NCI-H1092 treated with DMSO at 0.1 percent for 48 hours (cell line): ENCODE measurements around the gene TNKS2.
"Not testable (repeated sequence)": the region's sequence is repeated elsewhere in the genome, so short reads cannot be mapped to it uniquely, and the experiment has no call there.

Source experiments
- DNase-seq: peaks from one replicate; lab custom pipeline; 2025; lab: John Stamatoyannopoulos, UW

TNKS2 gene

GRCh38 chr10:91796331-91797047 lies 1.7 kb upstream of the TNKS2 start:
- DNase-seq, result no peak

DNA sequence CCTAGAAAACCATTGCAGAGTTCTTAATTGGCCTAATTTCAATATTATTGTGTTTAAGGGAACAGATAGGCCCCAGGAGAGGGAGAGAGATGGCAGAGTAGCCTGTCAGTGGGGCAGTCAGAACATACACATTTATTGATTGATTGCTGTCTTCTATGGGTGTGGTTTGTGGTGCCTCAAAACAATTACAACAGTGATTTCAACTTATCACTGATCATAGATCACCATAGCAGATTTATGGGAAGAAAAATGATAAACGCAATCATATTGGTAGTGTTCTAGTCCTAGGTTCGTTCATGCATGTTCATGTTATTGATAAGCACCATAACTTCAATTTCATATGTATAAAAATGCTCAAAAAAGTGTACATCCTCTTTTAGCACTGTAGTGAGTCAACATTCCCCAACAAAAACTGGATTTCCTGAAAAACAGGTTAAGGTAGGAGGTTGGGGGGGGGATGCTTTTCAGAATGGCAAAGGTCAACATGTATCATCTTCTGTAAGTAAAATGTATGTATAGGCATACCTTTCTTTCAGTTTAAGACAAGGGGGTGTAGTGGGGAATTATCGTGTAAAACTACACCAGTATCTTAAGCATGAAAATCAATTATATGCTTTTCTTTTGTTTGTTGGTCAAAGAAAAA lies 1.1 kb upstream of the TNKS2 start:
- no peak for DNase-seq

GRCh38 chr10:91798649-91799611 lies 704 bp downstream of the TNKS2 start:
- DNase-seq, result no peak

DNA sequence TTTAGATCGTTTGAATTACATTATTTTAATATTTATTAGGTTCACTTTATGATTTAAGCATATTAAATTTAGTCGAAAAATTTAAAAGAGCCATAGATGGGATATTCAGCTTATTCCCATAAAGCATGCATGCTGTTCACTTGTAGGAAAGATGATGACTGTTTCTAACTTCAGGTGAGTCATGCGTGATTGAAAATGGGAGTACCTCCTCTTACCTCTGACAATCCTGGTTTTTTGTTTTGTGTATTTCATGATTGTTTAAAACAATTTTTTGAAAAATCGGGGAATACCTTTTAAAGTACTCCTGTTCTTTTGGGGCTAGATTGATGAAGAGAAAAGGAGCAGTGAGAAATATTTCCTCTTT lies 1.4 kb downstream of the TNKS2 start:
- DNase-seq, result no peak

- DNase-seq, result no peak
Measured at GRCh38 chr10:91800182-91800581, 2.0 kb downstream of the TNKS2 start.

DNA sequence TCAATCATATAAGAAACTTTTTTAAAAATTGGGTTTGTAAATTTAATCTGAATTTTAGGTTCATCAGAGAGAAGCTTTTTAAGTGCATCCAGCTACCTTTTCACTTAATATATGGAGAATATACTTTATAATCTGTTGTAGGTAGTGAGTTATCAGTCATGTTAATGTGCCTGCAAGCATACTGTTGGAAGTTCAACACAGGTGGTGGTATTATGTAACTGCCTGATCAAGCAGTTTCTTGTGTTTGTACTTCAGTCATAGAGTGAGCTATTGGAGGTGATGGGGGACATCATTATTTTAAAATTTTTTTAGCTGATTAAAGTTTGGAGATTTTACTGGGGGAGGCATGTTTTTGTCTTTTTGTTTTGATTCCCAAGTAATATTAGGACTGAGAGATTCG lies 2.5 kb downstream of the TNKS2 start:
- DNase-seq, result no peak

- DNase-seq, result no peak
Measured at GRCh38 chr10:91803386-91804125, 5.3 kb downstream of the TNKS2 start.

DNA sequence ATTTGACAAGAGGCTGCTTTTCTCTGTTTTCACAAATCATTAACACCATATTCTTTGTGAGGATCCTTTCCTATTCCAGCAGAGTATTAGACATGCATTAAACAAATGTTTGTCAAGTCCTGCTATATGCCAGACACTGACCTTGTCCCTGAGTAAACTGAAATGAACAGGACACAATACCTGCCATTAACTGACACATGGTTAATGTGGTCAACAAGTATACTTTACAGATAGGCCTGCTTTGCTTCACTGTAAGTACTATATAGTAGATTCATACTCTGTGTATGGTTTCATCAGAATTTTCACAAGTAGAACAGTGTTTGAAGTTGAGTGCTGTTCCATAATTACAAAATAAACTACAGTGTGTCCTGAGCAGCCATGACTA lies 5.9 kb downstream of the TNKS2 start:
- DNase-seq, result no peak

DNA sequence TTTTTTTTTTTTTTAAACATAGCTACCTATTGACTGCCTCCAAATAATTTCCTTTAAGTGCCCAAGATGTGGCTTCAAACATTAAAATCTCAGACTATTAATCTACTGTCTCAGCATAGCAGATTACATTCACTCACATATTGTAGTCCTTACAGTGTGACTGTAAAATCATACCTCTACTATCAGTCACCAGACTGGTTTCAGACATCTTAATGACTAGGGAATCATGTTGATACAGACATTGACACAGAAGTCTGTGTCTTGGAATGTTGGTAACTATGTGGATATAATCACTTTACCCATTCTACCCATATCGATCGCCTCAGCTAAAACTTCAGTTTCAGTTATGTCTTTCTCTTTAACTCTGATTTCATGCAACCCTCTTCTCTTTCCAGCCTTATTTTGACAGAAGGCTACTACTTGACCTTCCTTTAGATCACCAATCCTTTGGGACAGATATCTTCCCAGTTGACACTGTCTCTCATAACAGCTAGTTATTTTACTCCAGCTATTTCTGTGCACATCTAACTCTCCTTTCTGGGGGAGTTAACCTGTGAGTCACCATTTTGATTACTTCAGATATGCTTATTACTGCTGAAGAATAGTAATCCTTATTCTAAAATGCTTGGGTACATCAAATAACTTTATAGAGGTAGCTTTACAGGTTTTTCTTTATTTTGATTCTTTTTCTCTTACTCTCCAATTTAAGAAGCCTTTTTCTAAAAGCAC lies 7.0 kb downstream of the TNKS2 start:
- DNase-seq, result no peak

- not testable (repeated sequence) for DNase-seq
Measured at GRCh38 chr10:91807264-91807663, 9.0 kb downstream of the TNKS2 start.

DNA sequence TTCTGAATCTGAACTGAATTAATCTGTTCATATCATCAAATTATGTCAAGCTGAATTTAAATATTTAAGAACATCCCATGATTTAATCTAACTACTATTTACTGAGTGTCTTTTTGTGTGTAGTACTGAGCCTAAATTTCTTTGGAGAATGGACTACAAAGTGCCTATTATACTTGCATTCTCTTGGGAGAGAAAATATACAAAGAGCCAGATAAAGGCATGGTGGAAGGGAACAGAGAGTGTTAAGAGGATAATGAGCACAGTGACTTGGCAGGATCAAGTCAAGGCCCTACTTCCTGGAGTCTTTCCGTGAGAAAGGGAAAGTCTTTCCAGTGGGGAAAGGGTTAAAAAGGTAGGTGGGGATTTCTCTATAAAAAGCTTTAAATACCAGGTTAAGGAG lies 15.0 kb downstream of the TNKS2 start:
- DNase-seq, result no peak

DNA sequence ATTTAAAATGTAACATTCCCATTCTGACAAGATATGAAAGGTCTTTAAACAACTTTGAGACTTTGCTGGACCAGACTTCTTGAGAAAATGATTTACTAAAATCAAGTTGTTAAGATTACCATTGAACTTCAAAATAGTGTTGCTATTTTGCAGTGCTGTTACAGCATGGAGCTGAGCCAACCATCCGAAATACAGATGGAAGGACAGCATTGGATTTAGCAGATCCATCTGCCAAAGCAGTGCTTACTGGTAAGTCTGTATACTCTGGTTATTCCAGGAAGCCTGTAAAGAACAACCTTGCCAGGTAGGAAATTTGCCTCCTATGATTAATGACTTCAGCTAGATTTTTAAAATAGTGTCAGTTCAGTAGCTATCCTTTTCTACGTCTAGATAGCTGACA lies 18.8 kb downstream of the TNKS2 start:
- DNase-seq, result no peak

DNA sequence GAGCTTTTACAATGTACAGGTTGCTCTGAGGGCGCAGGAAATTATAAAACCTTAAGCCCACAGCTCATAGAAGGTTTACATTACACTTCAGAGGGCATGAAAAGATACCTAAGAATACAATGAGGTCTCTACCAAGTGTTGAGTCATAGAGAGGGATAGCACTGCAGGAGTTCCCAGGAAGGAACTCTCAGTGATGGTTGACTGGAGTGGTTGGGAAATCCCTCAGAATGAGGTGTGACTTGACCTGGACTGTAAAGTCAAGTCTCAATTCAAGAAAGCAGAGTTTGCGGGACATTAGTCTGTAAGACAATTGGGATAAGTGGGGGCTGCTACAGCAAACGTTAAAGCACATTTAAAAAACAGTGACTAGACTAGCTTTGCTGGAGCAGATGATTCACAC lies 21.9 kb downstream of the TNKS2 start:
- DNase-seq, result no peak

DNA sequence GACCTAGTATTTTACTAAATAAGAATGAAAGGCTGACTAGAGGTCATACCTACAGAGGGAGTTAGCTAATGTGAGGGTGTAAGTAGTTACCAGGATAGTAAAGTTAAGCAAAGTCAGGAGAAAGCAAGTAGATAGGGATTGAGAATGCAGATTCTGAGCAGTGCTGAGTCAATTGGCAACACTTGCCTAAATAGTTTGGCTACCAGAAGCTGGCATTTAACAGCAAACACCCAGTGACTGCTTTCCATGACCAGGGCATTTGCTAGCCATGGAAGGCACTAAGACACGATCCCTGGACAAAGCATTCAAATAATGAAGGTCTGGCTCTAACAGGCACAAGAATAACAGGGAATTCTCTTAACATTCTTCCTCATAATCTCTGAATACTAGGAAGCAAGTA lies 25.9 kb downstream of the TNKS2 start:
- DNase-seq, result no peak

DNA sequence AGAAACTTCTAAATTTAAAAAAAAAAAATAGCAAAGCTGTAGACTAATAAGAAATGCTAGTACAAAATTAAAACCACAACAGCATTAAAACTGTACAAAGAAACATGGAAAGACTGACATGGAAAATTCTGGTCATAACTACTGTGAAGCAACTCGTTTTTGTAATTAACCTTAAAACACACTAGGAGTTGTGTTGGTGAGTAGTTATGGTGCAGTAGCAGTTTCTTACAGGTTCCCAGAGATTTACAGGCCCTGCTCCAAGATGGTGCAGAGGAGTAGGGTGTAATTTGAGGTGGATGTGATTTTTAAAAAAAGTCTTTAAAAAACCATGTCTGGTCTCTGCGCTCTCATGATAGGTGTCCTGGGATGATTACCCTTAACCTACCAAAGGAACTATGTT lies 31.0 kb downstream of the TNKS2 start:
- DNase-seq, result no peak

DNA sequence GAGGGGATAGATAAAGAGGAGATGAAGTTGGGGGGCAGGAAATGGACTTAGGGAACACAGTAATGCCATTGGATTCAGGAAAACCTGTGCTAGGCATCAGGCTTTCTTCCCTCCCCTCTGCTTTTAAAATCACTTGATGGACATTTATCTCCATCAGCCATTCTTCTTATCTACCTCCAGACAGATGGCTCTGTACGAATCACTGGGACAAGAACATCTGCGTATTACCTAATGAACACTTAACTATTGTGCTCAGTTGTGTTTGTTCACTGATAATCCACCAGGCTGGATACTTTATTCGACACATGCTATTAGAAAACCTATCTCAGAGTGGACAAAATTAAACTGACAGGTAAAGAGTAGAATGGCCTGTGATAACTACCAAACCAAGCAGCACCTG lies 40.0 kb downstream of the TNKS2 start:
- DNase-seq, result no peak

DNA sequence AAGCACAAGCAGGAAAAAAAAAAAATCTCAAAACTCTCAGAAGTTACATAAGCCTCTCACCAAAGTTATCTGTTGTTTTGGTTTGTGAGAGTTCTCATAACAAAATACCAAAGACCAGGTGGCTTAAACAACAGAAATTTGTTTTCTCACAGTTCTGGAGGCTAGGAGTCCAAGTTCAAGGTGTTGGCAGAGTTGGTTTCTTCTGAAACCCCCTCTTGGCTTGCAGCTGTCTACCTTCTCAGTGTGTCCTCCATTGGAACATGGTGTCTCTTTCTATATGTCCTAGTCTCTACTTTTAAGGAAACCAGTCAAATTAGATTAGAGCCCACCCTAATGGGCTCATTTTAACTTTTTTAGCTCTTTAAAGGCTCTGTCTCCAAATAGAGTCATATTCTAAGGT lies 44.9 kb downstream of the TNKS2 start:
- DNase-seq, result no peak

DNA sequence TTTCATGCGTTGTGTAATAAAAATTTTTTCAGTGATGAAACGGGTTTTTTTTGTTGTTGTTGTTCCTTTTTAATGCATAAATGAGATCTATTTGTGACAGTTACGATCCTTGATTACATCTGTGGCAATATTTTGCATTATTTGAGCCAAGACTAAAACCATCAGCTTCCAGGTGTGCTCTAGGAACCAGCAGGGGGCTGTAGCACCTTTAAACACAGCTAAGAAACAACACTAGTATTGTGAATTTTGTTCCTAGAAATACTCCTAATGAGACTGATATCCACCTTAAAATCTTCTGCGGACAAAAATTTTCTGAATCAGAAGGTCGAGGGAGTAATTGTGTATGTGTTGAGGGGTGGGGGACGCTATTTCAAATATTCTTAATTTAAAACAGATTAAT lies 58.4 kb downstream of the TNKS2 start:
- no peak for DNase-seq

DNA sequence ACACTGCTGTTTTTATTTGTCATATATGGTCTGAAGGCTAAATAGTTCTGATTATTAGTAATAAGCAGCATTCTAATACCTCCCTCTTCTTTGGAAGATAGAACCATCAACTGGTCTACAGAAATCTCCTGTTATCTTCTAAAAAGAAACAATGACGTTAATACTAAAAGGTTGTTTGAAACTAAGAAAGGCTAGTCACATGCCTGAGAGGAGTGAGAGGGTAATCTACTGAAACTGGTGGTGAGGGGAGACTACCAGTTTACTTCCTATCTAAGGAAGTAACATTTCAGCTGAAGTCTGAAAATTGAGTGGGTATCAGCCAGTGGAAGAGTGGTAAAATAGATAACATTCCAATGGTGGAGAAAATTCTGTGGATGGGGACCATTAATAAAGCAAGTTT lies 62.7 kb downstream of the TNKS2 start:
- no peak for DNase-seq

GRCh38 chr10:91864099-91864498 lies 65.9 kb downstream of the TNKS2 start:
- DNase-seq, result no peak

DNA sequence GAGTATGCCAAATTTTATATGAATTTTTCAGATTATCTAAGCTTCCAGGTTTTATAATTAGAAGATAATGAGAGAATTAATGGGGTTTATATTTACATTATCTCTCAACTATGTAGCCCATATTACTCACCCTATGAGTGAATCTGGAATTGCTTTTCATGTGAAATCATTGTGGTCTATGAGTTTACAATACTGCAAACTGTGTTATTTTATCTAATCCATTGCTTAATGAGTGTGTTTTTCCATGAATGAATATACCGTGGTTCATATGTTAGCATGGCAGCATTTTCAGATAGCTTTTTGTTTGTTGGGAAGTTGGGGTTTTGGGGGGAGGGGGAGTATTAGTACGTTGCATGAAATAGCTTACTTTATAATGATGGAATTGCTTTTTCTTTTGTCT lies 66.5 kb downstream of the TNKS2 start:
- DNase-seq, result no peak
